Activated T-cell treated with anti-CD3 and anti-CD28 coated beads, Interleukin-2, amount 50 U/mL, for 72 hours (primary cell): Measurements from ENCODE around the gene TMEM212. TPM values are rescaled to one million over a fixed set of nuclear protein-coding genes. Genes with fewer than 3 reads are reported as not detected.
"Not testable (repeated sequence)": the region's sequence is repeated elsewhere in the genome, so short reads cannot be mapped to it uniquely, and the experiment has no call there.

Source experiments
- ATAC-seq, 2 donors: fragments of 150-1000 bp; cut with Tn5 transposase; replicated peaks in 1 of 2; 2 replicates each; pipeline ENCODE4 v1.10.0; 2021; ENCODE audit warnings: moderate library complexity in 2 of 2, mild to moderate bottlenecking in 1 of 2
- DNase-seq, 2 donors: peaks; one replicate each; pipeline ENCODE4 v3.0.0; 2021 to 2022; ENCODE audit warnings: mixed read lengths in 1 of 2
- H3K27ac Mint-ChIP-seq: one replicate; pipeline ENCODE4 v1.8.0; 2022; ENCODE audit warnings: mild to moderate bottlenecking, moderate library complexity, mixed read lengths
- H3K27me3 Mint-ChIP-seq: one replicate; pipeline ENCODE4 v1.8.0; 2022; ENCODE audit warnings: low read depth, mixed read lengths
- H3K36me3 Mint-ChIP-seq, 2 donors: one replicate each; pipeline ENCODE4 v1.8.0; 2022; ENCODE audit warnings: mixed read lengths in 2 of 2, mild to moderate bottlenecking in 1 of 2; ENCODE audit not compliant: insufficient read depth in 2 of 2
- H3K4me1 Mint-ChIP-seq: one replicate; pipeline ENCODE4 v1.8.0; 2022; ENCODE audit warnings: low read depth, mixed read lengths
- H3K4me3 Mint-ChIP-seq, 2 donors: one replicate each; pipeline ENCODE4 v1.8.0; 2022; ENCODE audit warnings: mild to moderate bottlenecking in 2 of 2, mixed read lengths in 2 of 2, moderate library complexity in 2 of 2
- H3K9me3 Mint-ChIP-seq, 2 donors: one replicate each; pipeline ENCODE4 v1.8.0; 2022; ENCODE audit warnings: mixed read lengths in 2 of 2
- total RNA-seq, 2 donors: library from RNA; stranded (reverse); gene quantifications; one replicate each; pipeline ENCODE4 v1.2.3, GENCODE V29; 2022

Gene TMEM212
- total RNA-seq, 2 donors from 2014 or later = not detected

GRCh38 chr3:171901615-171902312, 58.6 kb downstream of the TMEM212 start:
- no peaks in the 10 kb centered on the region for H3K4me1 Mint-ChIP-seq
- DNase-seq (no peak), ATAC-seq (no peak)
- H3K27ac Mint-ChIP-seq = no peak overlapping the region
- H3K27me3 Mint-ChIP-seq = peaks cover 6% of the 10 kb centered on the region
- H3K9me3 Mint-ChIP-seq = no peaks in the 10 kb centered on the region
- no peaks in the 10 kb centered on the region for H3K36me3 Mint-ChIP-seq
- no peak overlapping the region for H3K4me3 Mint-ChIP-seq

GRCh38 chr3:171904829-171905228, 61.7 kb downstream of the TMEM212 start:
- peaks cover 6% of the 10 kb centered on the region for H3K27me3 Mint-ChIP-seq
- DNase-seq = no peak
- H3K36me3 Mint-ChIP-seq = no peaks in the 10 kb centered on the region

GRCh38 chr3:171906503-171906902, 63.4 kb downstream of the TMEM212 start:
- H3K9me3 Mint-ChIP-seq, ATAC-seq, H3K27ac Mint-ChIP-seq, H3K36me3 Mint-ChIP-seq, H3K27me3 Mint-ChIP-seq, H3K4me1 Mint-ChIP-seq, DNase-seq, H3K4me3 Mint-ChIP-seq: not testable (repeated sequence)

More at GRCh38 chr3:171904829-171905228, 61.7 kb downstream of the TMEM212 start:
- Mint-ChIP-seq H3K4me3 (no peak overlapping the region), H3K4me1 (no peaks in the 10 kb centered on the region), H3K9me3 (no peaks in the 10 kb centered on the region), H3K27ac (no peak overlapping the region)
- ATAC-seq = no peak

DNA sequence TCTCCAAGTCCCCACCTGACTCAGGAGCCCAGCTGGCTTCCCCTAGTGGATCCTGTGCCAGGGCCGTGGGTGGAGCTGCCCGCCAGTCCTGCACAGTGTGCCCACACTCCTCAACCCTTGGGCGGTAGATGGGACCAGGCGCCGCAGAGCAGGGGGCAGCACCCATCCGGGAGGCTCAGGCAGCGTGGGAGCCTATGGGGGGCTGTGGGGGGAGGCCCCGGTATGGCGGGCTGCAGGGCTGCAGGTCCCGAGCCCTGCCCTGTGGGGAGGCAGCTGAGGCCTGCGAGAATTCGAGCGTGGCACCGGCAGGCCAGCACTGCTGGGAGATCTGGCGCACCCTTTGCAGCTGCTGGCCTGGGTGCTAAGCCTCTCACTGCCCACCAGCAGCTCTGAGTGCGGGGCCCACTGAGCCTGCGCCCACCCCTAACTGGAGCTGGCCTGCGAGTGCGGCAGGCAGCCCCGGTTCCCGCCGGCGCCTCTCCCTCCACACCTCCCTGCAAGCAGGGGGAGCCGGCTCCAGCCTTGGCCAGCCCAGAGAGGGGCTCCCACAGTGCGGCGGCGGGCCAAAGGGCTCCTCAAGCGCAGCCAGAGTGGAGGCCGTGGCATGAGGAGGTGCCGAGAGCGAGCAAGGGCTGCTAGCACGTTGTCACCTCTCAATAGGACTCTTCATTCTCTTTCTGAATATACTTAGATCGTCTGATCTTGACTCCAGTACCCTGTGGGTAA, 64.0 kb downstream of the TMEM212 start:
- DNase-seq = no peak
- Mint-ChIP-seq H3K27me3 (peaks cover 1% of the 10 kb centered on the region), H3K9me3 (peaks cover 0 to 4% of the 10 kb centered on the region in 2 donors), H3K27ac (no peak overlapping the region), H3K4me3 (no peak overlapping the region), H3K36me3 (no peaks in the 10 kb centered on the region), H3K4me1 (no peaks in the 10 kb centered on the region)
- ATAC-seq = no peak

DNA sequence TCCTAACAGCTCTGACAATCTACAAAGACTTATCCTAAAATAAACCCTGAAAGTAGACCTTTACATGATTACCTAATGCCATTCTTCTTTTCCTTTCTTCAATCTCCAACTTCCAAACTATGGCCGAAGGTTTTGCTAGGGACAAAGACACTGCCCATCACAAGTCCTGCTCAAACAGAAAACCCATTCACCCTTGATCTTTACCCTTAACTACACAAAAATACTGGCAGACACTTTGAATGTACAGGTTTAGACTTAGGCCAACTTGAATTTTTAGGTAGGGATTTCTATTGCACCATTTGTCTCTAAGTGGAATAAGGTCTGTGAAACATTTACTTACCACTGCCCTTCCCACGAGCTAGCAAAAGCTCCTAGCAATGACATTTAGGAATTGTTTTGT, 64.6 kb downstream of the TMEM212 start:
- H3K27me3 Mint-ChIP-seq = no peaks in the 10 kb centered on the region
- peaks cover 0 to 4% of the 10 kb centered on the region in 2 donors for H3K9me3 Mint-ChIP-seq
- no peak for ATAC-seq
- no peaks in the 10 kb centered on the region for H3K4me1 Mint-ChIP-seq
- no peak overlapping the region for H3K4me3 Mint-ChIP-seq
- DNase-seq = no peak
- H3K36me3 Mint-ChIP-seq = no peaks in the 10 kb centered on the region
- no peak overlapping the region for H3K27ac Mint-ChIP-seq

- no peak for ATAC-seq
- DNase-seq = no peak
- Mint-ChIP-seq H3K27me3 (no peaks in the 10 kb centered on the region), H3K4me3 (no peak overlapping the region), H3K9me3 (peaks cover 0 to 4% of the 10 kb centered on the region in 2 donors), H3K27ac (no peak overlapping the region), H3K4me1 (no peaks in the 10 kb centered on the region), H3K36me3 (no peaks in the 10 kb centered on the region)
Observed at GRCh38 chr3:171908731-171909130, 65.6 kb downstream of the TMEM212 start.

Other genes with a start within 250 kb of the TMEM212 start
- 1 to 10 TPM in 1 of 2 donors, under 1 TPM in 1; 0.65 to 4.1 TPM for gene PLD1, start 32.9 kb upstream of the TMEM212 start, total RNA-seq
- gene FNDC3B, start 196.2 kb downstream of the TMEM212 start, total RNA-seq = 10 to 100 TPM; 12.0 to 17.7 TPM